Left lung (tissue), 10 donors: ENCODE measurements around the gene NR4A1. TPM values are rescaled to one million over a fixed set of nuclear protein-coding genes. Genes with fewer than 3 reads are reported as not detected.

Experiments used
- ATAC-seq: fragments of 200-7000 bp; cut with Tn5 transposase; one replicate; pipeline ENCODE4 v1.9.1; 2020; ENCODE audit warnings: moderate library complexity
- DNase-seq, 4 donors: peaks; one replicate each; pipeline ENCODE4 v3.0.0-alpha.2; 2013 to 2020
- H3K27ac ChIP-seq, 2 donors: fragments of 200-600 bp; sonication (generic) in 1 of 2; one replicate each; pipeline versions ENCODE4 v1.5.0 to v1.8.0; 2020 to 2021
- H3K27me3 ChIP-seq, 2 donors: fragments of 200-600 bp; sonication (generic) in 1 of 2; one replicate each; pipeline versions ENCODE4 v1.5.0 to v1.8.0; 2020 to 2021
- H3K36me3 ChIP-seq, 2 donors: fragments of 200-600 bp; sonication (generic) in 1 of 2; one replicate each; pipeline versions ENCODE4 v1.5.0 to v1.8.0; 2020 to 2021
- H3K4me1 ChIP-seq, 2 donors: fragments of 200-600 bp; one replicate each; pipeline ENCODE4 v1.8.0; 2021
- H3K4me3 ChIP-seq, 2 donors: fragments of 200-600 bp; sonication (generic) in 1 of 2; one replicate each; pipeline versions ENCODE4 v1.5.0 to v1.8.0; 2020 to 2021; ENCODE audit warnings: mild to moderate bottlenecking in 1 of 2
- H3K9me3 ChIP-seq, 2 donors: fragments of 200-600 bp; sonication (generic) in 1 of 2; one replicate each; pipeline versions ENCODE4 v1.5.0 to v1.8.0; 2020 to 2021
- intact Hi-C, 2 donors: fragments of 100-400 bp; cut with DNase I; formaldehyde crosslinking; loops; one replicate each; pipeline versions ENCODE4 v1.11.2 to v1.14.2; 2022
- polyA plus RNA-seq, 6 donors: library from polyadenylated mRNA; unstranded; fragments of 120-200 nt; gene quantifications; one replicate each; pipeline ENCODE4 v1.2.1, GENCODE V29; 2013; ENCODE audit not compliant: insufficient read length in 6 of 6
- total RNA-seq, 2 donors: library from RNA; stranded (reverse); fragmentation: NEBNext Ultra II Directional; extraction: Animal tissue kit (Norgen Biotek cat#: 25700); gene quantifications; one replicate each; pipeline ENCODE4 v1.2.1, GENCODE V29; 2021
- TF ChIP-seq, protein P1 (sequence below), 2 donors: fragments of 200-600 bp; sonication (generic) in 1 of 2; IDR thresholded peaks; one replicate each; pipeline versions ENCODE4 v1.5.0 to v1.8.0; 2021; ENCODE audit warnings: antibody characterized with exemption in 2 of 2
- donor health status: DM: no; HTN: yes; CAD: no.
- donor health status: DM: no; HTN: no; CAD: no.

NR4A1 gene
- total and polyA plus RNA-seq, 8 donors = 12.8 to 293 (median 82.3) TPM

DNA sequence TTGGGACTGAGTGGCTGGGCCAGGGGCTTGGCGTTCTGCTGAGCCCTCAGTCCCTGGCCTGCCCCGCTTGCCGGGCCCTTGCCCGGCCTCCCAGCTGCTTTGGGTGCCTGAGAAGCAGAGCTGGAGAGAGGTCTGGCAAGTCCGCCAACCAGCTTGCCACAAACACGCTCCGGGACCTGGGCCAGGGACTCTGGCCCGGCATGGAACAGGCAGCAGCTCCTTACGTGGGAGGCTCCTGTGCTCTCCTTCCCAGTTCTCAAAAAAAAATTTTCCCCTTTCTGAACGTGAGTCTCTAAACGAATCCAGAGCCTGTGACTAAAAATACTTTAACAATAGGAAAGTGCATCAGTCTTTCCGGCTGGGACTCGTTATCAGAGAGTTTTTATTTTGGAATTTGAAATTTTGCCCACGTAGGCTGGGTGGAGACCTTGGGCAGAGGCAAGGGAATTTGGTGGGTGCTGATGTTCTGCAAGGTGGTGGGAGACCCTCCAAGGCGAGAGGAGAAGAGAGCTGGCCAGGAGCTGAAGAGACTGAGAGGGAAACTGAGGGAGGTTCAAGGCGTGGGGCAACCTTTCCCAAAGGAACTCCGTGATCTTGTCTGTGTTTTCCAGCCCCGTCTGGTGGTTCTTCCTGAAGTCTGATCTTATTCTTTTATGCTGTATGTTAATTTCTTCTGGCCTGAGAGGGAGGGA lies 6.8 kb upstream of the NR4A1 start:
- Histone ChIP-seq H3K36me3 (no peaks in the 10 kb centered on the region), H3K27me3 (peaks cover 0 to 2% of the 10 kb centered on the region in 2 donors), H3K4me1 (peaks cover 24 to 48% of the 10 kb centered on the region in 2 donors), H3K27ac (peak overlapping the region; percentile 73 to 87), H3K4me3 (no peak overlapping the region), H3K9me3 (no peaks in the 10 kb centered on the region)
- DNase-seq (peak in 2 of 4 donors; percentile 77 to 85), ATAC-seq (peak; percentile 57)
- TF ChIP-seq, protein P1, sequence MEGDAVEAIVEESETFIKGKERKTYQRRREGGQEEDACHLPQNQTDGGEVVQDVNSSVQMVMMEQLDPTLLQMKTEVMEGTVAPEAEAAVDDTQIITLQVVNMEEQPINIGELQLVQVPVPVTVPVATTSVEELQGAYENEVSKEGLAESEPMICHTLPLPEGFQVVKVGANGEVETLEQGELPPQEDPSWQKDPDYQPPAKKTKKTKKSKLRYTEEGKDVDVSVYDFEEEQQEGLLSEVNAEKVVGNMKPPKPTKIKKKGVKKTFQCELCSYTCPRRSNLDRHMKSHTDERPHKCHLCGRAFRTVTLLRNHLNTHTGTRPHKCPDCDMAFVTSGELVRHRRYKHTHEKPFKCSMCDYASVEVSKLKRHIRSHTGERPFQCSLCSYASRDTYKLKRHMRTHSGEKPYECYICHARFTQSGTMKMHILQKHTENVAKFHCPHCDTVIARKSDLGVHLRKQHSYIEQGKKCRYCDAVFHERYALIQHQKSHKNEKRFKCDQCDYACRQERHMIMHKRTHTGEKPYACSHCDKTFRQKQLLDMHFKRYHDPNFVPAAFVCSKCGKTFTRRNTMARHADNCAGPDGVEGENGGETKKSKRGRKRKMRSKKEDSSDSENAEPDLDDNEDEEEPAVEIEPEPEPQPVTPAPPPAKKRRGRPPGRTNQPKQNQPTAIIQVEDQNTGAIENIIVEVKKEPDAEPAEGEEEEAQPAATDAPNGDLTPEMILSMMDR (IDR thresholded peaks at IDR 0.05) = no peak
- intact Hi-C loops = no loop called here

DNA sequence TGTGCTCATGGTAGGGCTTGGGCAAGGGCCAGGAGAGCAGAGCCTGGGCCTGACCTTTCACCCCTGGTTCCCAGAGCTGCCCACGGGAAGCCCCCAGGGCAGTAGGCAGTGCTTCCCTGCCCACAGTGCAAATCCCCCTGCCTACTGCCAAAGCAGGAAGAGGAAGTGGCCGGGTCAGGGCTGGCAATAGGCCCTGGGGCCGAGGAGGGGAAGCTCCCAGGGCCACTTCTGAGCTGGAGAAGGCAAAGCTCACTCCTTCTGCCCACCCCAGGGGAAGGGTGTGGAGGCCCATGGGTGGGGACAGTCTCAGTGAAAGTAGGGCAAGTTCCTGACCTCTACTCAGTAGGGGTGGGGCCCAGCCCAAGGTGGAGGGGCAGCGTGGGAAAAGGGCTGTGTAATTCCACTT lies 5.4 kb upstream of the NR4A1 start:
- Histone ChIP-seq H3K27ac (peak overlapping the region; percentile 73 to 87), H3K4me3 (no peak overlapping the region), H3K9me3 (no peaks in the 10 kb centered on the region), H3K36me3 (no peaks in the 10 kb centered on the region), H3K4me1 (peaks cover 32 to 60% of the 10 kb centered on the region in 2 donors), H3K27me3 (peaks cover 0 to 15% of the 10 kb centered on the region in 2 donors)
- peak; percentile 50 for ATAC-seq
- intact Hi-C loops = no loop called here
- peak in 2 of 4 donors; percentile 87 to 89 for DNase-seq
- TF ChIP-seq, protein P1 (IDR thresholded peaks at IDR 0.05) = no peak

DNA sequence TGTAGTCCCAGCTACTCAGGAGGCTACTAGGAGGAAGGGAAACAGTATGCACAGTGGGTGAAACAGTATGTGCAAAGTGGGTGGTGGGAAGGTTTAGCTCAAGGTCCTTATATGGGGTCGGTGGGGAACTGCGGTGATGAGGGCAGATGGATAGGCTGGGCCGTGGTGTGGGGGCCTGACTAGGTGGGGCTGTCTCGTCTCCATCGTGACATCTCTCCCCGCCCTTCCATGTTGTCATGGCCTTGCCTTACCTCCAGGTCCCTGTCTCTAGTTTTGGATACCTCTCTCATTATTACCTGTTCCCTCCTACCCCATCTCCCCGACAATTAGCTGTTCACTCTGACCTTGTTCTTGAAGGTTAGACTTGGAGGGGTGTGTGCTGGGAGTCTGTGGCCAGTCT lies 4.4 kb upstream of the NR4A1 start:
- TF ChIP-seq, protein P1 (IDR thresholded peaks at IDR 0.05) = no peak
- no peak overlapping the region for H3K27ac ChIP-seq

DNA sequence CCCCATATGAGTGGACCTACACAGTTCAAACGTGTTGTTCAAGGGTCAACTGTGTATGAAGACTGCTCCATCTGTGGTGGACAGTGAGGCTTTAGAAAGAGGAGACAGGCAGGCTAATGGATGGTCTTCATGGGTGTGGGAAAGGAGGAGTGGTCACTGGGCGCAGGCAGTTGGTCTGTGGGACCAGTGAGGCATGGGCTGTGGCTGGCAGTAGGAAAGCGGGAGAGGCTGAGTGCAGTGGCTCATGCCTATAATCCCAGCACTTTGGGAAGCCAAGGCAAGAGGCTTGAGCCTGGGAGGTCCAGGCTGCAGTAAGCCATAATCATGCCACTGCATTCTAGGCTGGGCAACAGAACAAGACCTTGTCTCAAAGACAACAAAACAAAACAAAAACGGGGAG lies 2.0 kb upstream of the NR4A1 start:
- Histone ChIP-seq H3K27ac (no peak overlapping the region), H3K36me3 (peaks cover 0 to 5% of the 10 kb centered on the region in 2 donors), H3K4me3 (no peak overlapping the region), H3K27me3 (peaks cover 0 to 27% of the 10 kb centered on the region in 2 donors), H3K4me1 (peaks cover 27 to 72% of the 10 kb centered on the region in 2 donors), H3K9me3 (no peaks in the 10 kb centered on the region)
- ATAC-seq = no peak
- intact Hi-C loops = no loop called here
- no peak for DNase-seq
- TF ChIP-seq, protein P1 (IDR thresholded peaks at IDR 0.05) = no peak

More for the DNA sequence above, 4.4 kb upstream of the NR4A1 start:
- Histone ChIP-seq H3K4me1 (peaks cover 32 to 71% of the 10 kb centered on the region in 2 donors), H3K9me3 (no peaks in the 10 kb centered on the region), H3K36me3 (no peaks in the 10 kb centered on the region), H3K4me3 (no peak overlapping the region), H3K27me3 (peaks cover 0 to 26% of the 10 kb centered on the region in 2 donors)
- no peak for ATAC-seq
- no peak for DNase-seq
- intact Hi-C loops = no loop called here

DNA sequence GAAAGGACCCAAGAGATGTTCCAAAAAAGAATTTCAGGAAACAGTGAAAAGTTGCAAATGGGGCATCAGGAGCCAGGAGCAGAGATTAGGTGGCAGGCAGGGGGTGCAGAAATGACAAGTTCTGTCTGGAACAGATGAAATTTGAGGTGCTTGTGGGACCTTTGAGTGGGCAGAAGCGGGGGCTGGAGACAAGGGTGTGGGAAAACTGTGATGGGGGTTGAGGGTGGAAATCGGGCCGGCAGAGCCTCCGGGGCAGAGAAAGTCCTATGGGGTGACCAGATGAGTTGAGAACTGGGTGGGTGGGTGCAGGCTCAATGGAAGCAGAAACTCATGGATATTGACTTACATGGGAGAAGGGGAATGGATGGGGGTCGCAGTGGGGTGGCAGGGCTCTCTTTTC lies 1.6 kb upstream of the NR4A1 start:
- peaks cover 25 to 68% of the 10 kb centered on the region in 2 donors for H3K4me1 ChIP-seq
- TF ChIP-seq, protein P1 (IDR thresholded peaks at IDR 0.05) = no peak
- peaks cover 0 to 9% of the 10 kb centered on the region in 2 donors for H3K36me3 ChIP-seq
- H3K4me3 ChIP-seq = no peak overlapping the region
- H3K27ac ChIP-seq = peak overlapping the region in 1 of 2 donors; percentile 96
- intact Hi-C loops = no loop called here
- peaks cover 0 to 27% of the 10 kb centered on the region in 2 donors for H3K27me3 ChIP-seq
- H3K9me3 ChIP-seq = no peaks in the 10 kb centered on the region
- ATAC-seq (no peak), DNase-seq (no peak)
